ENCODE measurements around the gene CDC42EP1.
A peak's percentile ranks its signal among the peaks of the same experiment; 100 is the strongest.
"Not testable (repeated sequence)": the region's sequence is repeated elsewhere in the genome, so short reads cannot be mapped to it uniquely, and the experiment has no call there.

CDC42EP1 gene

DNA sequence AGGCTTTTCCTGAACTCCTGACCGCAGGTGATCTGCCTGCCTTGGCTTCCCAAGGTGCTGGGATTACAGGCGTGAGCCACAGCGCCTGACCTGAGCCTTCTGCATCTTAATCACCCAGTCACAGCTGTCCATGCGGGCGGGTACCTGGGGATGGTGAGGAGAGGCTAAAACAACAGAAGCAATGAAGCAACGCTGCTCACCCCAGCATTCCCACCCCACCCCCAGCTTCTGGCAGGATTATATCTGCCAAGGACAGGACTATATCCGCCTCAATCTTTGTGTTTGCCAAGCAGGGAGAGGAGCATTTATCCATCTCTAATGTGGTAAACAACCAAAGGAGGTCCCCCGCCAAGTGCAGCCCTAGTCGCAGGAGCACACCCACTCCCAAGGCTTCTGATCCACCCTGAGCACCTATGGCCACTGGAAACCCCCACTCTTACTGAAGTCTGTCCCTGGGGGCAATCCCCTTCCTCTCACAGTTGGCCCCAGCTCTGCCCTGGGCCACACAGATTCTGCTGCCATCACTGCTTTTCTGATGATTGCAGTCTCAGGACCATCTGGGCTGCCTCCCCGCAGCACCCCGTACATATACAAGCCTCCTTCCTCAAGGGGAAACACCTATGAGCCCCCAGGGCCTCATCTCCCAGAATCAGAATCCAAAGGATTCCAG is 28.4 kb downstream of the CDC42EP1 start:
- TF ChIP-seq, protein P1, sequence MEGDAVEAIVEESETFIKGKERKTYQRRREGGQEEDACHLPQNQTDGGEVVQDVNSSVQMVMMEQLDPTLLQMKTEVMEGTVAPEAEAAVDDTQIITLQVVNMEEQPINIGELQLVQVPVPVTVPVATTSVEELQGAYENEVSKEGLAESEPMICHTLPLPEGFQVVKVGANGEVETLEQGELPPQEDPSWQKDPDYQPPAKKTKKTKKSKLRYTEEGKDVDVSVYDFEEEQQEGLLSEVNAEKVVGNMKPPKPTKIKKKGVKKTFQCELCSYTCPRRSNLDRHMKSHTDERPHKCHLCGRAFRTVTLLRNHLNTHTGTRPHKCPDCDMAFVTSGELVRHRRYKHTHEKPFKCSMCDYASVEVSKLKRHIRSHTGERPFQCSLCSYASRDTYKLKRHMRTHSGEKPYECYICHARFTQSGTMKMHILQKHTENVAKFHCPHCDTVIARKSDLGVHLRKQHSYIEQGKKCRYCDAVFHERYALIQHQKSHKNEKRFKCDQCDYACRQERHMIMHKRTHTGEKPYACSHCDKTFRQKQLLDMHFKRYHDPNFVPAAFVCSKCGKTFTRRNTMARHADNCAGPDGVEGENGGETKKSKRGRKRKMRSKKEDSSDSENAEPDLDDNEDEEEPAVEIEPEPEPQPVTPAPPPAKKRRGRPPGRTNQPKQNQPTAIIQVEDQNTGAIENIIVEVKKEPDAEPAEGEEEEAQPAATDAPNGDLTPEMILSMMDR (IDR thresholded peaks at IDR 0.05; ENCODE audit: insufficient read depth, low read depth, low read length, missing control alignments): no peak
- H3K4me3 ChIP-seq (ENCODE audit: low read length): no peak overlapping the region

DNA sequence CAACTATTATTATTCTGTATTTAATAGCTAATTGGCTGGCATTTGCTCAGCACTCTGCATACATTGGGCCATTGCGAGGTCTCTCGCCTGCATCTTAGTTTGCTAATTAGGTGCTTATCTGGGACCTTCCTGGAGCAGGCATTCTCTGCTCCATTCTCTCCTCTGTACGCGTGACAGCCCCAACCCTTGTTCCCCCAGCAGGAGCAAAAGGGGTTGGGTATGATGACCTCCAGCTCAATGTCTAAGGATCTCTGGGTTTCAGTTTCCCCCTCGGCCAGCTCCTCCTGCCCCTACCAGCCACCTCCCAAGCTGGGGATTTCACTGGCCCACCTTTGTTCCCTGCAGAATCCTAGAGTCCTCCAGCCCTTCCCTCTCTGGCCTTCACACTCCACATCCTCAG is 29.4 kb downstream of the CDC42EP1 start:
- TF ChIP-seq, protein P1 (IDR thresholded peaks at IDR 0.05; ENCODE audit: insufficient read depth, low read depth, low read length, missing control alignments): no peak
- no peak for DNase-seq (ENCODE audit: low read depth)
- no peak overlapping the region for H3K4me3 ChIP-seq (ENCODE audit: low read length)

More for the DNA sequence above, 28.4 kb downstream of the CDC42EP1 start:
- no peak for DNase-seq (ENCODE audit: low read depth)

DNA sequence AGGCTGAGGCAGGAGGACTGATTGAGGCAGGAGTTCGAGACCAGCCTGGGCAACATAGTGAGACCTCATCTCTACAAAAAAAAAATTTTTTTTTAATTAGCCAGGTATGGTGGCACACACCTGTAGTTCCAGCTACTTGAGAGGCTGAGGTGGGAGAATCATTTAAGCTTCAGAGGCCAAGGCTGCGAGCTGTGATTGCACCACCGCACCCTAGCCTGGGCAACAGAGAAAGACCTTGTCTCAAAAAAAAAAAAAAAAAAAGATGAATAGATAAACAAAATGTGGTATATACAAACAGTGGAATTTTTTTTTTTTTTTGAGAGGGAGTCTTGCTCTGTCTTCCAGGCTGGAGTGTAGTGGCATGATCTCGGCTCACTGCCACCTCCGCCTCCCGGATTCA is 30.8 kb downstream of the CDC42EP1 start:
- DNase-seq (ENCODE audit: low read depth); H3K4me3 ChIP-seq (ENCODE audit: low read length): not testable (repeated sequence)

DNA sequence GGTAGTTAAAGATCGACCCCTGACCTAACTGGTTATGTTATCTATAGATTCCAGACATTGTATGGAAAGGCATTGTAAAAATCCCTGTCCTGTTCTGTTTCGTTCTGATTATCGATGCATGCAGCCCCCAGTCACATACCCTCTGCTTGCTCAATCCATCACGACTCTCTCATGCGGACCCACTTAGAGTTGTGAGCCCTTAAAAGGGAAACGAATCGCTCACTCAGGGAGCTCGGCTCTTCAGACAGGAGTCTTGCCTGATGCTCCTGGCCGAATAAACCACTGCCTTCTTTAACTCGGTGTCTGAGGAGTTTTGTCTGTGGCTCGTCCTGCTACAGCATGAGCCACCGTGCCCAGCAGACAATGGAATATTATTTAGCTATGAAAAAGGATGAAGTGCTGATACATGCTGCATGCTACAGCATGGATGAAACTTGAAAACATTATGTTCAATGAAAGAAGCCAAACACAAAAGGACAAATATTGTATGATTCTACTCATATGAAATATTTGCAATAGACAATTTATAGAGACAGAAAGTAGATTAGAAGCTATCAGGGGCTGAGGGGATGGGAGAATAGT is 31.6 kb downstream of the CDC42EP1 start:
- no peak for DNase-seq (ENCODE audit: low read depth)
- TF ChIP-seq, protein P1 (IDR thresholded peaks at IDR 0.05; ENCODE audit: insufficient read depth, low read depth, low read length, missing control alignments): no peak
- H3K4me3 ChIP-seq (ENCODE audit: low read length): peak overlapping the region; percentile 35

DNA sequence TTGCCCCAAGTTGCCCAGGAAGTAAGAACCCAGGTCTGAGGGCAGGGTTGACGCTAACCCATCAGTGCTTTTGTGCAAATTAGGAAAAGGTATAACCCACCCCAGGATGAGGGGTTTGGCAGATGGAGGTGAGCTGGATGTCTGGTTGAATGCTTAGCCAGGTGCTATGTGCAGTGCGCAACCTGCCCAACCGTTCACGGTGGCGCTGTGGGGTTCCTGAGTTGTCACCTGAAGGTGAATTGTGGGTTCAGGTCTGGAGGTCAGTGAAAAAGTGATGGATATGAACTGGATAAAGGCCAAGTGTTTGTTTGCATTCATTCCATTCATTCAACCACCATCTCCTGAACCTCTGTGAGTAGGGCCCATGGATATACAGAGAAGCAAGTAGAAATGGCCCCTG is 34.0 kb downstream of the CDC42EP1 start:
- TF ChIP-seq, protein P1 (IDR thresholded peaks at IDR 0.05; ENCODE audit: insufficient read depth, low read depth, low read length, missing control alignments): no peak
- H3K4me3 ChIP-seq (ENCODE audit: low read length): no peak overlapping the region

DNA sequence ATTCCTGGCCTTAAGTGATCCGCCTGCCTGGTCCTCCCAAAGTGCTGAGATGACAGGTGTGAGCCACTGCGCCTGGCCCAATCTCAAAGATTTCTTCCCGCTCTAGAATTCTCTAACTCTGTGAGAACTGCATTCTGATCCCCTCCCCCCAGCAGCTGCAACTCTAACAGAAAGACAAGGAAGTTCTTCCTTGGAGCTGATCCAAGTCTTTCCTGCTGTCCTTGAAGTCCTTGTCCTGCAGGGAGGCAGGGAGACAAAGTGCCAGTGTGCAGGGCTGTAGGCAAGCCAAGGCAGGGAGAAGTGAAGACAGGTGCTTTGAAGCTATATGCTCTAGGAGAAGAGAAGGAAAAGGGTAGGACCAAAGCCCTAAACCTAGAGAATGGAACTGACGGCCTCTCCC is 38.9 kb downstream of the CDC42EP1 start:
- peak; percentile 29 for DNase-seq (ENCODE audit: low read depth)
- no peak overlapping the region for H3K4me3 ChIP-seq (ENCODE audit: low read length)
- TF ChIP-seq, protein P1 (IDR thresholded peaks at IDR 0.05; ENCODE audit: insufficient read depth, low read depth, low read length, missing control alignments): no peak

More for the DNA sequence above, 34.0 kb downstream of the CDC42EP1 start:
- DNase-seq (ENCODE audit: low read depth): no peak

DNA sequence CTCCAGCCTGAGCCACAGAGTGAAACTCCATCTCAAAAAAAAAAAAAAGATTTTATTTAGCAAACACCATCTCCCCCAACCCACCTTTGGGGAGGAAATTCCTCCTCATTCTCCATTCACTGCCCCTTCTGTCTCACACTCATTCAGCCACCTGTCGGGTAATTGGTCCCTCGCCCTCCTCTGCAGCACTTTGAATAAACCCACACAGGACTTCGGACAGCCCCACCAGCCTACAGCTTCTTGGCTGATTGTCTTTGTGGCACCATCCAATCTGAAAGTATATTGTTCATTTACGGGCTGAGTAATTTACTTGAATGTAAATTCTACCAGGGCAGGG is 40.9 kb downstream of the CDC42EP1 start:
- TF ChIP-seq, protein P1 (IDR thresholded peaks at IDR 0.05; ENCODE audit: insufficient read depth, low read depth, low read length, missing control alignments): no peak

More for the DNA sequence above, 40.9 kb downstream of the CDC42EP1 start:
- H3K4me3 ChIP-seq (ENCODE audit: low read length): no peak overlapping the region
- DNase-seq (ENCODE audit: low read depth): no peak

Data from epithelial cell of esophagus (primary cell).